Thoracic aorta (tissue), 2 donors: ENCODE measurements around the gene BEAN1. TPM values are rescaled to one million over a fixed set of nuclear protein-coding genes. Genes with fewer than 3 reads are reported as not detected.
A peak's percentile ranks its signal among the peaks of the same experiment; 100 is the strongest.

Experiments
- ATAC-seq: fragments of 150-250 bp; one replicate; pipeline ENCODE4 v1.8.0; 2017; ENCODE audit warnings: low read depth; ENCODE audit not compliant: insufficient number of reproducible peaks, low FRiP score
- DNase-seq: peaks from one replicate; pipeline ENCODE4 v3.0.0-alpha.2; 2020; ENCODE audit warnings: low spot score
- H3K27ac ChIP-seq, 2 donors: fragments of 200-600 bp; sonication (generic); 1 replicate in 1 of 2; 2 replicates in 1 of 2; pipeline ENCODE4 v1.5.1; 2016; ENCODE audit warnings: mild to moderate bottlenecking in 2 of 2, moderate library complexity in 2 of 2
- H3K27me3 ChIP-seq: fragments of 200-600 bp; sonication (generic); replicated peaks from 2 replicates; pipeline ENCODE4 v1.6.0; 2016; ENCODE audit warnings: mild to moderate bottlenecking; ENCODE audit not compliant: insufficient read depth
- H3K36me3 ChIP-seq: fragments of 200-600 bp; sonication (generic); one replicate; pipeline ENCODE4 v1.5.1; 2016
- H3K4me1 ChIP-seq, 2 donors: fragments of 200-600 bp; sonication (generic); 1 replicate in 1 of 2; 2 replicates in 1 of 2; pipeline versions ENCODE4 v1.5.1 to v1.6.0; 2016; ENCODE audit warnings: low read depth in 2 of 2, mild to moderate bottlenecking in 1 of 2; ENCODE audit not compliant: control insufficient read depth in 1 of 2
- H3K4me3 ChIP-seq: fragments of 200-600 bp; sonication (generic); 2 replicates; pipeline ENCODE4 v1.5.1; 2016; ENCODE audit warnings: mild to moderate bottlenecking
- H3K9me3 ChIP-seq: fragments of 200-600 bp; sonication (generic); 2 replicates; pipeline ENCODE4 v1.5.1; 2016
- total RNA-seq, 2 donors: library from RNA; depleted of rRNA; stranded (reverse); fragments of >200 nt; gene quantifications; one replicate each; pipeline versions ENCODE4 v1.1.0 to v1.2.3, GENCODE V29; 2016
- TF ChIP-seq, protein P1 (sequence below): fragments of 200-600 bp; sonication (generic); IDR thresholded peaks from one replicate; pipeline ENCODE4 v1.5.1; 2019; ENCODE audit warnings: antibody characterized with exemption

Gene BEAN1
- total RNA-seq, 2 donors from 2014 or later: 0.28 TPM; not detected in 1

DNA sequence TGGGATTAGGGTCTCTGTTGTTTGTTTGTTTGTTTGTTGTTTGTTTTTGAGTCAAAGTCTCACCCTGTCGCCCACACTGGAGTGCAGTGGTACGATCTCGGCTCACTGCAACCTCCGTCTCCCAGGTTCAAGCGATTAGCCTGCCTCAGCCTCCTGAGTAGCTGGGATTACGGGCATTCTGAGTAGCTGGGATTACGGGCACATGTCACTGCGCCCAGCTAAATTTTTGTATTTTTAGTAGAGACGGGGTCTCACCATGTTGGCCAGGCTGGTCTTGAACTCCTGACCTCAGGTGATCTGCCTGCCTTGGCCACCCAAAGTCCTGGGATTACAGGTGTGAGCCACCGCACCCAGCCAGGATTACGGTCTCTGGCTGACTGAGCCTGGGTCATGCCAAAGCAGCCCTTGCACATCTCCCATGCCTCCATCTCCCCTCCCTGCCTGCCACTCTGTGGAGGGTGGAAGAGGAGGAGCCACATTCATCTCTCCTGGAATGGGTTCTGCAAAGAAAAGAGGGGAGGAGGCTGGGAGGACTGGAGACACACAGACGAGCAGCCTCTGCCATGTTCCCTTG is 59.2 kb downstream of the BEAN1 start:
- H3K4me1 ChIP-seq: peaks cover 17 to 33% of the 10 kb centered on the region in 2 donors
- ATAC-seq: no peak
- no peak for DNase-seq
- TF ChIP-seq, protein P1, sequence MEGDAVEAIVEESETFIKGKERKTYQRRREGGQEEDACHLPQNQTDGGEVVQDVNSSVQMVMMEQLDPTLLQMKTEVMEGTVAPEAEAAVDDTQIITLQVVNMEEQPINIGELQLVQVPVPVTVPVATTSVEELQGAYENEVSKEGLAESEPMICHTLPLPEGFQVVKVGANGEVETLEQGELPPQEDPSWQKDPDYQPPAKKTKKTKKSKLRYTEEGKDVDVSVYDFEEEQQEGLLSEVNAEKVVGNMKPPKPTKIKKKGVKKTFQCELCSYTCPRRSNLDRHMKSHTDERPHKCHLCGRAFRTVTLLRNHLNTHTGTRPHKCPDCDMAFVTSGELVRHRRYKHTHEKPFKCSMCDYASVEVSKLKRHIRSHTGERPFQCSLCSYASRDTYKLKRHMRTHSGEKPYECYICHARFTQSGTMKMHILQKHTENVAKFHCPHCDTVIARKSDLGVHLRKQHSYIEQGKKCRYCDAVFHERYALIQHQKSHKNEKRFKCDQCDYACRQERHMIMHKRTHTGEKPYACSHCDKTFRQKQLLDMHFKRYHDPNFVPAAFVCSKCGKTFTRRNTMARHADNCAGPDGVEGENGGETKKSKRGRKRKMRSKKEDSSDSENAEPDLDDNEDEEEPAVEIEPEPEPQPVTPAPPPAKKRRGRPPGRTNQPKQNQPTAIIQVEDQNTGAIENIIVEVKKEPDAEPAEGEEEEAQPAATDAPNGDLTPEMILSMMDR: no peak
- no peak overlapping the region for H3K4me3 ChIP-seq
- peak overlapping the region; percentile 68 to 81 for H3K27ac ChIP-seq
- no peaks in the 10 kb centered on the region for H3K27me3 ChIP-seq
- no peaks in the 10 kb centered on the region for H3K36me3 ChIP-seq
- H3K9me3 ChIP-seq: no peaks in the 10 kb centered on the region

DNA sequence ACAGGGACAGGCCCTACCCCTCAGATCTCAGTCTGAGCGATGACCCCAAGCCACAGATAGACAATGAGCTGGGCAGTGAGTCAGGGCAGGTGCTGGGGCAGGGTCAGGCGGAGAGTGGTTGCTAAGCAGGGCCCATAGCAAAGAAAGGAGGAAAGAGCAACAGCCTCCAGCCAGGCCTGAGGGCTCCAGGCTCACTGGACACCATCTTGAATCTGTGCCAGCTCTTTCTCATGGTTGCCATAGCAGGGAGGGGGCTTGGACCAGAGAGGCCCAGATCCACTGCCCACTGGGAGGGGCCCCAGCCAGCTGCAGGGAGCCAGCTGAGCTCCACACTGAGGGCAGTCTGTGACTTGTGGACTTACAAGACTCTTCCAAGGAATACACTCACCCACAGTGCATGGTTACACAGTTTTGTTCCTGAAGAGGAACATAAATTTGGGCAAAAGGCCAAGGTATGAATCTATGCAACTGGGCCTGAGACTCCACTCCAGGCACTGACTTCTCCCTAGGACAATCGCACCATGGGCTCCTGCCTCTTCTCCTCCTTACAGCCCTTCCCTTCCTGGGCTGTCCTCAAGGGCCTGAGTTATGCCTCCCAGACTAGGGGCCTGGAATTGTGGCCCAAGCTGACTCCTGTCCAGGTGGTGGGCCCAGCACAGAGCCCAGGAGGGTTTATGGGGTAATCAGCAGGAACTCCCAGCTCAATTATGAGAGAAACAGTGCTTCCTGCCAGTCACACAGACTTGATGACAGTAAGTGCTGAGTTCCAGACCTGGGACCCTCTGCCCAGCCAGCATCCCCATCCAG is 59.9 kb downstream of the BEAN1 start:
- Histone ChIP-seq H3K9me3 (no peaks in the 10 kb centered on the region), H3K36me3 (no peaks in the 10 kb centered on the region), H3K27me3 (no peaks in the 10 kb centered on the region), H3K27ac (peak overlapping the region; percentile 68 to 81), H3K4me3 (no peak overlapping the region), H3K4me1 (peaks cover 17 to 33% of the 10 kb centered on the region in 2 donors)
- ATAC-seq: peak; percentile 59
- no peak for DNase-seq
- TF ChIP-seq, protein P1: no peak

DNA sequence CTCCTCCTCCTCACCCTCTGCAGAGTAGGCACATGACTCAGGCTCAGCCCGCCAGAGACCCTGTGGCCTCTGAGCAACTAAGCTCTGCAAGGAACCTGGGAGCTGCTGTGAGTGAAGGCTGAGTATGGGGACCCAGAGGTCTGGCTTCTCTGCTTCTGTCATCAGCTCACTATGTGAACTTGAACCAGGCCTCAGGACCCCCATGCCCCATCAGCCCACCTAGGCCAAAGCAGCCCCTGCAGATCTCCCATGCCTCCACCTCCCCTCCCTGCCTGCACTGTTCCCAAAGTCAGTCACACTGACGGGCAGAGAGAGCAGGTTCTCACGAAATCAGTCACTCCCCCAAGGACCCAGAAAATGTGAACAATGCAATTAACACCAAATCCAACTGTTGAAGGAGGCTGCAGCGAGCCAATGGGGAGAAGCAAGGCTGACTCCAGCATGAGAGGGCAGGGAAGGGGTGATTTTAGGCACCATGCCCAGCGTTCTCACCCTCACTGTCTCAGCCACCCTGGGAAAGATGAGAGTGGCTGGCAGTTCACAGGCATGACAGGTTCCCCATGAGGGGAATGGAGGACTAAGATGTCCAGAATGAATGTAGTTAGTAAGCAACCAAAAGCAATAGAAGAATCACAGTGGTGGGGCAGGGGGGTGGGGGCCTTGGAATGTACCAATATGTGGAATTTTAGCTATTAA is 60.6 kb downstream of the BEAN1 start:
- H3K9me3 ChIP-seq: no peaks in the 10 kb centered on the region
- H3K27ac ChIP-seq: peak overlapping the region; percentile 68 to 81
- no peaks in the 10 kb centered on the region for H3K27me3 ChIP-seq
- ATAC-seq (no peak), DNase-seq (no peak)
- H3K4me3 ChIP-seq: no peak overlapping the region
- TF ChIP-seq, protein P1: no peak
- peaks cover 17 to 33% of the 10 kb centered on the region in 2 donors for H3K4me1 ChIP-seq
- H3K36me3 ChIP-seq: peaks cover 2% of the 10 kb centered on the region

DNA sequence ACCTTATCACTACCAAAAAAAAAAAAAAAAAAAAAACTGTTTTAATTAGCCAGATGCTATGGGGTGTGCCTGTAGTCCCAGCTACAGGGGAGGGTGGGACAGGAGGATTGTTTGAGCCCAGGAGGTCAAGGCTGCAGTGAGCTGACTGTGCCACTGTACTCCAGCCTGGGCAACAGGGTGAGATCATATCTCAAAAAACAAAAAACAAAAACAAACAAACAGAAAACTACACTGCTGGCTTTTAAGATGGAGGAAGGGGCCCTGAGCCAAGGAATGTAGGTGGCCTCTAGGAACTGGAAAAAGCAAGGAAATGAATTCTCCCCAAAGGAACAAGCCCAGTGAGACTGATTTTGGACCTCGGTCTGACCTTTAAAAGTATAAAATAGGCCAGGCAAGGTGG is 61.4 kb downstream of the BEAN1 start:
- H3K27me3 ChIP-seq: no peaks in the 10 kb centered on the region
- H3K36me3 ChIP-seq: peaks cover 3% of the 10 kb centered on the region
- no peaks in the 10 kb centered on the region for H3K9me3 ChIP-seq
- no peak overlapping the region for H3K4me3 ChIP-seq
- ATAC-seq (no peak), DNase-seq (no peak)
- no peak overlapping the region for H3K27ac ChIP-seq
- H3K4me1 ChIP-seq: peaks cover 17 to 30% of the 10 kb centered on the region in 2 donors
- TF ChIP-seq, protein P1: no peak

DNA sequence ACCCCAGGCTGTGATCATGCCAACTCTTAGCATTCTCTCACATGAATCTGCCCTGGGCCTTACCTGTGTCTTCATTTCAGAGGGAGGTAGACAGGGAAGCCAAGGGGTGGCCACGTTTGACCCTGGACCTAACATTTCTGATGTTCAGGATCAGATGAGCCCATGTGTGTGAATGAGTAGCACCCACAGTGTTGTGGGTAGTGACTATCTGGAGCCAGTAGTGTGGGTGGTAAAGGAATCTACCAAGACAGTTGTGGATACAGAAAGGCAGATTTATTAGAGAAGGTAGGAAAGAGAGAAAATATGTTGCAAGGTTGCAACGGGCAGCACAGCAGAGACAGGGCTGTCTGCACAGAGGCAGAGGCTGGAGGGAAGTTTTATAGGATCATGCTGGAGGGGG is 62.3 kb downstream of the BEAN1 start:
- H3K4me3 ChIP-seq: no peak overlapping the region
- no peaks in the 10 kb centered on the region for H3K27me3 ChIP-seq
- ATAC-seq (no peak), DNase-seq (no peak)
- TF ChIP-seq, protein P1: no peak
- H3K27ac ChIP-seq: no peak overlapping the region
- peaks cover 17 to 28% of the 10 kb centered on the region in 2 donors for H3K4me1 ChIP-seq
- H3K9me3 ChIP-seq: no peaks in the 10 kb centered on the region
- H3K36me3 ChIP-seq: peaks cover 3% of the 10 kb centered on the region
